HAP-1 (cell line): ENCODE measurements around the gene DRICH1.
"Not testable (repeated sequence)": the region's sequence is repeated elsewhere in the genome, so short reads cannot be mapped to it uniquely, and the experiment has no call there.

Experiments
- DNase-seq, 2 experiments: peaks; one replicate each; pipeline ENCODE4 v3.0.0-alpha.2; 2016 to 2020; ENCODE audit warnings: low spot score in 2 of 2
- H3K27me3 ChIP-seq: fragments of 250-450 bp; sonication (Bioruptor Pico); 2 replicates; pipeline ENCODE4 v1.5.1; 2020; ENCODE audit warnings: low read depth, mild to moderate bottlenecking, moderate library complexity
- H3K36me3 ChIP-seq: fragments of 250-450 bp; sonication (Bioruptor Pico); replicated peaks from 2 replicates; pipeline ENCODE4 v1.5.1; 2020; ENCODE audit warnings: mild to moderate bottlenecking
- H3K4me1 ChIP-seq: fragments of 250-450 bp; sonication (Bioruptor Pico); 2 replicates; pipeline ENCODE4 v1.5.1; 2020; ENCODE audit warnings: mild to moderate bottlenecking
- H3K4me3 ChIP-seq: fragments of 250-450 bp; sonication (Bioruptor Pico); 2 replicates; pipeline ENCODE4 v1.5.1; 2020; ENCODE audit warnings: mild to moderate bottlenecking, moderate library complexity
- H3K9me3 ChIP-seq: fragments of 250-450 bp; sonication (Bioruptor Pico); 2 replicates; pipeline ENCODE4 v1.5.1; 2020; ENCODE audit warnings: mild to moderate bottlenecking, moderate library complexity
- in situ Hi-C: fragments of 300-500 bp; cut with MboI; formaldehyde crosslinking; loops from 3 replicates; pipeline ENCODE4 v1.14.3; 2020; ENCODE audit warnings: low sequenced_read_pairs, inconsistent platforms, mixed read lengths

Gene DRICH1

DNA sequence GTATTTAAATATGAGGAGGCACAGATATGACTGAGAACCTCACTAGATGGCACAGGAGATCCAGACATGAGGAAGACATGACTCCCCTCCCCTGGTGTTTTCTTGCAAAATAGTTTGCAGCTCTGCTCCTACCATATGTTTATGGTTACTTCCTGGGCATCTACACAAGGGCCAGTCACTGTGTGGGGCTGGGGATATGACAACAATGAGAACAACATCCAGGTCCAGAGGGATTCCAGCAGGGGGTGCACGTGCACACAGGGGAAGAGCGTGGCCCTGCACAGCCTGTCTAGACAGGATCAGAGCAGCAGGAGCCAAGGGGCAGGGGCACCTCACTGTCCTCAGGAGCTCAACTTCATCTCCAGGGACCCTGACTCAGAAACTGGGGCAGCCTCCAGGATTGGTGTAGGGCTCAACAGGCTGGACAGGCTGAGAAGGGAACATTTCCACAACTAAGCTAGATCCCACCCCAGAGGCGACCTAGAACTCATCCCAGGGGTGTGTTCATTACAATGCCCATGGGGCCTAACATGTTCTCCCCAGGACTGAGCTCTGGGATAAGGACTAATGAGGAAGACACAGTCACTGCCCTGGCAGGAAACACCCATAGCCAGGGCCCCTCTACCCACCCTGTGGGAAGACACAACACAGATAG lies 4.6 kb downstream of the DRICH1 start:
- H3K4me3 ChIP-seq, in situ Hi-C loops, H3K27me3 ChIP-seq, H3K9me3 ChIP-seq, H3K4me1 ChIP-seq, H3K36me3 ChIP-seq: not testable (repeated sequence)
- peak in 1 of 2 experiments; percentile 57 for DNase-seq

GRCh38 chr22:23626286-23626975 lies 5.7 kb downstream of the DRICH1 start:
- H3K36me3 ChIP-seq = no peaks in the 10 kb centered on the region
- in situ Hi-C loops = no loop called here
- H3K4me3 ChIP-seq = no peak overlapping the region
- H3K27me3 ChIP-seq = no peaks in the 10 kb centered on the region
- no peaks in the 10 kb centered on the region for H3K4me1 ChIP-seq
- no peaks in the 10 kb centered on the region for H3K9me3 ChIP-seq
- no peak for DNase-seq

- Histone ChIP-seq H3K4me3 (no peak overlapping the region), H3K9me3 (no peaks in the 10 kb centered on the region), H3K27me3 (no peaks in the 10 kb centered on the region), H3K4me1 (no peaks in the 10 kb centered on the region), H3K36me3 (no peaks in the 10 kb centered on the region)
- no peak for DNase-seq
- in situ Hi-C loops = no loop called here
These were observed 9.5 kb downstream of the DRICH1 start for GRCh38 chr22:23622634-23623033.

DNA sequence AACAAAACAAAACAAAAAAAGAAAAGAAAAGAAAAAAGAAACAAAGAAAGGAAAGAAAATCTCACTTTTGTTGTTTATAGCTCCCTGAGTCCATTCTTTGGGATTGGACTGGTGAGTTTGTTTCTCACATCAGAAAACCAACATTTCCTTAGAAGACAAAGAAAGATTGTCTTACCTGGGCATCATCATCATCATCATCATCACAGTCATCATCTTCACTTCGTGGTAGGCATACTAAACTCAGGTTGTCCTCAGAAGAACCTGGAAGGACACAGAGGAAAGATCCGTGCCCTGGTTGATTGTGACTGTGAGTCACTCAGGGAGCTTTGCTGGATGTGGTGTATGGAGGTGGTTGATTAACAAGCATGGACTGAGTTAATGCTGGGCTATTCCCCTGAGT lies 10.2 kb downstream of the DRICH1 start:
- H3K36me3 ChIP-seq, H3K4me3 ChIP-seq, H3K9me3 ChIP-seq, H3K4me1 ChIP-seq, in situ Hi-C loops, H3K27me3 ChIP-seq, DNase-seq: not testable (repeated sequence)

DNA sequence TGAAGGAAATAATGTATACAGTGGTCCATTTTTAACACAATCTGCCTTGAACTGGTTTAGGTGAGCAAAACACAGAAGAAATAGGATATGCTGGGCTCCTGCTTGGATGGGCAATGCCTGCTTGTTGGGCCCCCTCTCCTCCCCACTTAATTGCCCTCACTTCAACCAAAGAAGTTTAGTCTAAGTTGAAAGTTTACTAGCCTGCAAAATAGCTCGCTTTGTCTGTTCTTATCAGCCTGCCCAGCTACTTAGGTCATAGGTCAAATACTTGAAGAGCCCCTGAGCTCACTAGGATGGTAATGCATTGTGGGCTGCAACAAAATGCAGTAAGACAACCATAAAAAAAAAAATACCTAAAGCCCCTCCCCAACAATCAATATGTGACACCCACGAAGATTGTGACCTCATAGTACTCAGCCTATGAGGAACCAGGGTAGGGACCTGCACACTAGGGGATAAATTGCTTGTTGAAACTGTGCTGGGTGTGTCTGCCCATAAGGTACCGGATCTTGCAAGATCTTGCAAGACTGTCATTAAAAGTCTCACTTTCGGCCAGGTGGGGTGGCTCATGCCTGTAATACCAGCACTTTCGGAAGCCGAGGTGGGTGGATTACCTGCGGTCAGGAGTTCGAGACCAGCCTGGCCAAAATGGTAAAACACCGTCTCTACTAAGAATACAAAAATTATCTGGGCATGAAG lies 10.9 kb downstream of the DRICH1 start:
- H3K9me3 ChIP-seq = no peaks in the 10 kb centered on the region
- H3K4me1 ChIP-seq = no peaks in the 10 kb centered on the region
- no peaks in the 10 kb centered on the region for H3K36me3 ChIP-seq
- in situ Hi-C loops = no loop called here
- H3K4me3 ChIP-seq = no peak overlapping the region
- no peaks in the 10 kb centered on the region for H3K27me3 ChIP-seq
- no peak for DNase-seq

GRCh38 chr22:23613193-23613972 lies 18.7 kb downstream of the DRICH1 start:
- in situ Hi-C loops = no loop called here
- Histone ChIP-seq H3K4me3 (no peak overlapping the region), H3K4me1 (no peaks in the 10 kb centered on the region), H3K27me3 (no peaks in the 10 kb centered on the region), H3K36me3 (no peaks in the 10 kb centered on the region), H3K9me3 (no peaks in the 10 kb centered on the region)
- DNase-seq = no peak

GRCh38 chr22:23609983-23610781 lies 21.9 kb downstream of the DRICH1 start:
- no peaks in the 10 kb centered on the region for H3K4me1 ChIP-seq
- no peaks in the 10 kb centered on the region for H3K9me3 ChIP-seq
- in situ Hi-C loops = no loop called here
- H3K27me3 ChIP-seq = no peaks in the 10 kb centered on the region
- no peak for DNase-seq
- H3K4me3 ChIP-seq = no peak overlapping the region
- no peaks in the 10 kb centered on the region for H3K36me3 ChIP-seq

- no peaks in the 10 kb centered on the region; the same call in 1 of the 2 replicates for H3K27me3 ChIP-seq
- no peaks in the 10 kb centered on the region for H3K4me1 ChIP-seq
- peak; percentile 20 to 66 for DNase-seq
- in situ Hi-C loops = no loop called here
- H3K9me3 ChIP-seq = no peaks in the 10 kb centered on the region
- H3K36me3 ChIP-seq = no peaks in the 10 kb centered on the region
- no peak overlapping the region for H3K4me3 ChIP-seq
These were observed 23.5 kb downstream of the DRICH1 start for GRCh38 chr22:23608583-23608982.

- Histone ChIP-seq H3K36me3 (no peaks in the 10 kb centered on the region), H3K4me1 (no peaks in the 10 kb centered on the region), H3K27me3 (no peaks in the 10 kb centered on the region; the same call in 1 of the 2 replicates), H3K4me3 (no peak overlapping the region), H3K9me3 (no peaks in the 10 kb centered on the region)
- DNase-seq = no peak
- in situ Hi-C loops = no loop called here
These were observed 25.7 kb downstream of the DRICH1 start for GRCh38 chr22:23606204-23607131.

GRCh38 chr22:23604939-23605712 lies 27.0 kb downstream of the DRICH1 start:
- H3K27me3 ChIP-seq = no peaks in the 10 kb centered on the region; the same call in 1 of the 2 replicates
- in situ Hi-C loops = no loop called here
- H3K4me3 ChIP-seq = no peak overlapping the region
- no peaks in the 10 kb centered on the region for H3K36me3 ChIP-seq
- H3K4me1 ChIP-seq = no peaks in the 10 kb centered on the region
- DNase-seq = no peak
- no peaks in the 10 kb centered on the region for H3K9me3 ChIP-seq

DNA sequence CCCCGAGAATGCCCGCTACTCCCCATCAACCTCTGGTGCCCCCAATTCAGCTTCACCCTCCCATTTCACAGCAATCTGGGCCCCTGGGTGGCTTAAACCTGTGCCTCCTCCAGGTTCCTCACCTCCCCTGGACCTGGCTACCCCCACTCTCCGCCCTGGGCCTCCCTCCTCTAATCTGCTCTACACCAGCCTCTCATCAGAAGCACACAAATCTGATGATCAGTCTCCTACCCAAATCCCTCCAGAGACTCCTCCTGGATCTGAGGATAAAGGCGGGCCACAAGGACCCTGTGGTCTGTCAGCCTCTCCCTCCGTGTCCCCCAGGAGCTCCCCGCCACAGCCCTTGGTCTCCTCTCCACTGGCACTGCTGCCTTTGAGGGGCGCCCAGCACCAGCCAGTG lies 28.9 kb downstream of the DRICH1 start:
- Histone ChIP-seq H3K27me3 (no peaks in the 10 kb centered on the region; the same call in 1 of the 2 replicates), H3K4me1 (no peaks in the 10 kb centered on the region), H3K36me3 (no peaks in the 10 kb centered on the region), H3K4me3 (no peak overlapping the region), H3K9me3 (no peaks in the 10 kb centered on the region)
- in situ Hi-C loops = no loop called here
- no peak for DNase-seq
